OCI-LY1 (cell line): ENCODE results near the gene SKOR2.

Source experiments
- H2AFZ ChIP-seq: fragments of 200-600 bp; sonication (generic), shearing (Covaris generic); 2 replicates; pipeline ENCODE4 v1.6.0; 2014; ENCODE audit warnings: antibody characterized with exemption, mild to moderate bottlenecking, low read length
- H3F3A ChIP-seq: fragments of 200-600 bp; sonication (generic), shearing (Covaris generic); 2 replicates; pipeline ENCODE4 v1.6.0; 2014; ENCODE audit warnings: mild to moderate bottlenecking, antibody characterized with exemption, low read length, moderate library complexity; ENCODE audit not compliant: insufficient read depth
- H3K27ac ChIP-seq: fragments of 200-600 bp; sonication (generic); 2 replicates; pipeline ENCODE4 v1.5.1; 2014; ENCODE audit warnings: low read length, mixed run types, mild to moderate bottlenecking, low read depth; ENCODE audit not compliant: poor library complexity, severe bottlenecking
- H3K27me3 ChIP-seq: fragments of 200-600 bp; sonication (generic); 2 replicates; pipeline ENCODE4 v1.6.0; 2014; ENCODE audit warnings: antibody characterized with exemption, mild to moderate bottlenecking, low read length, moderate library complexity; ENCODE audit not compliant: insufficient read depth
- H3K36me3 ChIP-seq: fragments of 200-600 bp; sonication (generic); 2 replicates; pipeline ENCODE4 v1.6.1; 2014; ENCODE audit warnings: mild to moderate bottlenecking, antibody characterized with exemption, low read length, moderate library complexity, mixed read lengths; ENCODE audit not compliant: insufficient read depth
- H3K4me1 ChIP-seq: fragments of 200-600 bp; sonication (generic); 2 replicates; pipeline ENCODE4 v1.5.1; 2014; ENCODE audit warnings: mild to moderate bottlenecking, low read length, moderate library complexity; ENCODE audit not compliant: insufficient read depth, severe bottlenecking
- H3K4me2 ChIP-seq: fragments of 200-600 bp; sonication (generic), shearing (Covaris generic); 2 replicates; pipeline ENCODE4 v1.6.1; 2014; ENCODE audit warnings: low read length
- H3K4me3 ChIP-seq: fragments of 200-600 bp; sonication (generic); 2 replicates; pipeline ENCODE4 v1.5.1; 2014; ENCODE audit warnings: low read length, low read depth, mild to moderate bottlenecking, mixed read lengths; ENCODE audit not compliant: poor library complexity, severe bottlenecking
- H3K79me2 ChIP-seq: fragments of 200-600 bp; shearing (Covaris generic); 2 replicates; pipeline ENCODE4 v1.6.1; 2016; ENCODE audit warnings: mixed run types, low read length, mixed read lengths; ENCODE audit not compliant: insufficient read depth
- H3K9ac ChIP-seq: fragments of 200-600 bp; sonication (generic), shearing (Covaris generic); 2 replicates; pipeline ENCODE4 v1.6.1; 2014; ENCODE audit warnings: mild to moderate bottlenecking, low read length, mixed read lengths
- H3K9me2 ChIP-seq: fragments of 200-600 bp; sonication (generic), shearing (Covaris generic); 2 replicates; pipeline ENCODE4 v1.6.1; 2014; ENCODE audit warnings: low read depth, mild to moderate bottlenecking, low read length, mixed read lengths
- H3K9me3 ChIP-seq: fragments of 200-600 bp; shearing (Covaris generic); 2 replicates; pipeline ENCODE4 v1.6.1; 2014; ENCODE audit warnings: low read length, mixed read lengths
- H4K20me1 ChIP-seq: fragments of 200-600 bp; sonication (generic), shearing (Covaris generic); 2 replicates; pipeline ENCODE4 v1.6.0; 2016; ENCODE audit warnings: mild to moderate bottlenecking, low read length; ENCODE audit not compliant: insufficient read depth
- EZH2 ChIP-seq: fragments of 200-600 bp; sonication (generic), shearing (Covaris generic); IDR thresholded peaks from 2 replicates; pipeline ENCODE4 v1.8.0; 2017; ENCODE audit warnings: borderline replicate concordance, mixed run types, mild to moderate bottlenecking, antibody characterized with exemption, low read length, moderate library complexity, mixed read lengths
- TF ChIP-seq, protein P1 (sequence below): fragments of 200-600 bp; sonication (generic), shearing (Covaris generic); IDR thresholded peaks from 2 replicates; pipeline ENCODE4 v1.5.1; 2017; ENCODE audit warnings: mild to moderate bottlenecking, antibody characterized with exemption, low read length, moderate library complexity, mixed read lengths

Gene SKOR2

DNA sequence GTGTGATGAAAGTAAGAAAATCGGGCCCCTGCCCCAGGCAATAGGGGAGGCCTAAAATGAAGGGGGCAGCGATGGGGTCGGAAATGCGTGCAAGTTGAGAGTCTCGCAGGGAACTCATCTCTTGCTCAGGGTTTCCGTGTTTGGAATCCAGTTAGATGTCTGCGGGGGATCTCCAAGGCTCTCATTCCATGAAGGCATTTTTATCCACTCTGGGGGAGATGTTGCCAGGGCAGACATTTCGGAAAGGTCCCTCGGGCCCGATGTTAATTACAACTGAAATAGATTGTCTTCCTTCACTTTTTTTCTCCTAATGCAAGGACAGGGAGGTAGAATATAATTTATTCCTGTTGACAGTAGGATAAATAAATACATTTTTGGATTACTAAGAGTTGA, 12.8 kb upstream of the SKOR2 start:
- H3K79me2 ChIP-seq = no peaks in the 10 kb centered on the region
- H3K27me3 ChIP-seq = no peaks in the 10 kb centered on the region
- TF ChIP-seq, protein P1, sequence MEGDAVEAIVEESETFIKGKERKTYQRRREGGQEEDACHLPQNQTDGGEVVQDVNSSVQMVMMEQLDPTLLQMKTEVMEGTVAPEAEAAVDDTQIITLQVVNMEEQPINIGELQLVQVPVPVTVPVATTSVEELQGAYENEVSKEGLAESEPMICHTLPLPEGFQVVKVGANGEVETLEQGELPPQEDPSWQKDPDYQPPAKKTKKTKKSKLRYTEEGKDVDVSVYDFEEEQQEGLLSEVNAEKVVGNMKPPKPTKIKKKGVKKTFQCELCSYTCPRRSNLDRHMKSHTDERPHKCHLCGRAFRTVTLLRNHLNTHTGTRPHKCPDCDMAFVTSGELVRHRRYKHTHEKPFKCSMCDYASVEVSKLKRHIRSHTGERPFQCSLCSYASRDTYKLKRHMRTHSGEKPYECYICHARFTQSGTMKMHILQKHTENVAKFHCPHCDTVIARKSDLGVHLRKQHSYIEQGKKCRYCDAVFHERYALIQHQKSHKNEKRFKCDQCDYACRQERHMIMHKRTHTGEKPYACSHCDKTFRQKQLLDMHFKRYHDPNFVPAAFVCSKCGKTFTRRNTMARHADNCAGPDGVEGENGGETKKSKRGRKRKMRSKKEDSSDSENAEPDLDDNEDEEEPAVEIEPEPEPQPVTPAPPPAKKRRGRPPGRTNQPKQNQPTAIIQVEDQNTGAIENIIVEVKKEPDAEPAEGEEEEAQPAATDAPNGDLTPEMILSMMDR = no peak
- TF ChIP-seq EZH2 = no peak
- no peak overlapping the region for H3K4me3 ChIP-seq
- no peak overlapping the region for H3K27ac ChIP-seq
- no peaks in the 10 kb centered on the region for H3F3A ChIP-seq
- H2AFZ ChIP-seq = no peak overlapping the region
- H3K4me2 ChIP-seq = no peak overlapping the region
- H3K9ac ChIP-seq = no peak overlapping the region
- H4K20me1 ChIP-seq = no peaks in the 10 kb centered on the region
- no peaks in the 10 kb centered on the region for H3K9me2 ChIP-seq
- H3K4me1 ChIP-seq = no peaks in the 10 kb centered on the region
- H3K9me3 ChIP-seq = no peaks in the 10 kb centered on the region
- H3K36me3 ChIP-seq = no peaks in the 10 kb centered on the region

DNA sequence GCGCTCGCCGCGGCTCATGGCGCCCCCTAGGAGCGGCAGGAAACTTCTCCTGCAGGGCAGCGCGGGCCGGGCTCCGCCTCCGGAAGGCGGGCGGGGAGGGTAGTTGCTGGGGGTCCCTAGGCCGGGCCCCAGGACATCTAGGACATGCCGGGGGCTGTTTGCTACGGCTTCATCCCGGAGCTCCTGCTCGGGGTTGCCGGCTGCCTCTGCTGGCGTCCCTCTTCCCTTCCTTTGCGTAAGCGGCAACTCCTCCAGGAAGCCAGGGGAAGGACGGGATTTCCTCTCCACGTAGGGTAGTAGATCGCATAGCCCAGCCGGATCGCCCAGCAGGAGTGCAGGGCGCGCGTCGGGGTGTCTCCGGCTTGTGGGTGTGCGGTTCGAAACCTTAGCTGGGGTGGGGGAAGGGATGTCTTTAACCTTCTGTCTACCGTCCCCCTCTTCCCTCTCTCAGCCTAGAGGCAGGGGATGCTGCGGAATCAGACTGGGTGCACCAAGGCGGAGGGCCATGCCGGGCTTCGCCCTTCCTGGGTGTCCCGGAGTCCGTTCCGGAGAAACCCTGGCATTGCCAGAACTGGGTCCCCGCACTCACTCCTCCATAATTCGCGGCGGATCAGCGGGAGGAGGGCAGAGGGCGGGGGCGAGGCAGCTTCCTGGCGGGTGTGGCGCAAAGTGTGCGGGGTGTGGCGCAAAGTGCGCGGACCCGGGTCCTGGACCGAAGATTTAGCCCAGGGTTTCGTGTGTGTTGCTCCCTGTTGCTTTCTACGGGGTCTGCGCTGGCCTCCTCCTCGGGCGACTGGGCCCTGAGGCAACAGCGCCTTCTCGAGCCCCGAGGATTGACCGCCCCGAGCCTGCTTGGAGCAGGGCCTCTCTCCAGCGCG, 12.2 kb upstream of the SKOR2 start:
- Histone ChIP-seq H3K9me2 (no peaks in the 10 kb centered on the region), H3K36me3 (no peaks in the 10 kb centered on the region), H3F3A (no peaks in the 10 kb centered on the region), H3K4me2 (no peak overlapping the region), H3K4me1 (no peaks in the 10 kb centered on the region), H3K4me3 (no peak overlapping the region), H3K9ac (no peak overlapping the region), H3K9me3 (no peaks in the 10 kb centered on the region), H3K79me2 (no peaks in the 10 kb centered on the region), H2AFZ (no peak overlapping the region), H3K27me3 (no peaks in the 10 kb centered on the region), H3K27ac (no peak overlapping the region), H4K20me1 (no peaks in the 10 kb centered on the region)
- no peak for TF ChIP-seq EZH2
- TF ChIP-seq, protein P1 = no peak

DNA sequence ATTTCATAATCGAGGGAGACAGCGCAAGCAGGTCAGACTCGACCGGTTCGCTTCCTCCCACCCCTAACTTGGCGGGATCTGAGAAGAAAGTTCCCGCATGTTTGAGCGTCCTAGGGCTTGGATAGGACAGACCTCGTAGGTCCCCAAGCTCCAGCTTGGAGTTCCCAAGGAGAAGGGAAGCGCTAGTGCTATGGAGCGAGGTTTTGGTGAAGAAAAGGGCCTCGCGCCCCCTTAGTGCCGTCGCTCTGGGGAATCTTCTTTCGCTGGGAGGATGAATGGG, 11.6 kb upstream of the SKOR2 start:
- no peak overlapping the region for H3K9ac ChIP-seq
- no peaks in the 10 kb centered on the region for H3F3A ChIP-seq
- no peaks in the 10 kb centered on the region for H3K9me3 ChIP-seq
- no peak for TF ChIP-seq EZH2
- TF ChIP-seq, protein P1 = no peak
- no peak overlapping the region for H3K4me3 ChIP-seq
- H4K20me1 ChIP-seq = no peaks in the 10 kb centered on the region
- H3K27me3 ChIP-seq = no peaks in the 10 kb centered on the region
- no peaks in the 10 kb centered on the region for H3K36me3 ChIP-seq
- H2AFZ ChIP-seq = no peak overlapping the region
- no peaks in the 10 kb centered on the region for H3K9me2 ChIP-seq
- H3K4me1 ChIP-seq = no peaks in the 10 kb centered on the region
- H3K79me2 ChIP-seq = no peaks in the 10 kb centered on the region
- H3K27ac ChIP-seq = no peak overlapping the region
- H3K4me2 ChIP-seq = no peak overlapping the region
